DND-41 (cell line): ENCODE results near the gene TEX10.

Source experiments
- ATAC-seq: fragments of 200-7000 bp; cut with Tn5 transposase; 3 replicates; pipeline ENCODE4 v1.9.1; 2021; ENCODE audit warnings: low read depth; ENCODE audit not compliant: insufficient read depth
- DNase-seq: peaks from one replicate; pipeline ENCODE4 v3.0.0-alpha.2; 2020
- H2AFZ ChIP-seq: 2 replicates; pipeline ENCODE4 v1.6.0; 2012; ENCODE audit warnings: low read depth, low read length
- H3K27ac ChIP-seq: 2 replicates; pipeline ENCODE4 v1.5.1; 2012; ENCODE audit warnings: low read length, inconsistent platforms
- H3K27me3 ChIP-seq: fragments of 200-600 bp; sonication (generic); 2 replicates; pipeline ENCODE4 v1.6.0; 2012; ENCODE audit warnings: low read length, mild to moderate bottlenecking, inconsistent platforms; ENCODE audit not compliant: insufficient read depth, poor library complexity
- H3K36me3 ChIP-seq: 2 replicates; pipeline ENCODE4 v1.5.1; 2012; ENCODE audit warnings: low read length, inconsistent platforms; ENCODE audit not compliant: insufficient read depth
- H3K4me1 ChIP-seq: 2 replicates; pipeline ENCODE4 v1.5.1; 2012; ENCODE audit warnings: mild to moderate bottlenecking, low read length; ENCODE audit not compliant: insufficient read depth
- H3K4me2 ChIP-seq: 2 replicates; pipeline ENCODE4 v1.6.0; 2012; ENCODE audit warnings: mild to moderate bottlenecking, moderate library complexity, low read length, inconsistent platforms; ENCODE audit not compliant: insufficient read depth
- H3K4me3 ChIP-seq, 2 experiments: fragments of 200-600 bp in 1 of 2; shearing (Covaris generic) in 1 of 2; 2 replicates each; pipeline ENCODE4 v1.5.1; 2012 to 2016; ENCODE audit warnings: inconsistent platforms in 2 of 2, low read length in 2 of 2, mild to moderate bottlenecking in 2 of 2, low read depth in 1 of 2, moderate library complexity in 1 of 2
- H3K79me2 ChIP-seq: 2 replicates; pipeline ENCODE4 v1.6.0; 2012; ENCODE audit warnings: low read length, inconsistent platforms; ENCODE audit not compliant: insufficient read depth
- H3K9ac ChIP-seq: 2 replicates; pipeline ENCODE4 v1.6.0; 2012; ENCODE audit warnings: low read depth, mild to moderate bottlenecking, inconsistent platforms, low read length, moderate library complexity
- H3K9me3 ChIP-seq: 2 replicates; pipeline ENCODE4 v1.5.1; 2012; ENCODE audit warnings: low read length, moderate library complexity, mild to moderate bottlenecking, inconsistent platforms; ENCODE audit not compliant: insufficient read depth, severe bottlenecking
- H4K20me1 ChIP-seq: 2 replicates; pipeline ENCODE4 v1.6.0; 2012; ENCODE audit warnings: low read length; ENCODE audit not compliant: insufficient read depth
- CTCF ChIP-seq: IDR thresholded peaks from 2 replicates; pipeline ENCODE4 v1.5.1; 2012; ENCODE audit warnings: borderline replicate concordance, low read length, moderate library complexity, mild to moderate bottlenecking; ENCODE audit not compliant: poor library complexity, severe bottlenecking; ENCODE audit errors: extremely low read depth
- EZH2 ChIP-seq: IDR thresholded peaks from 3 replicates; pipeline ENCODE4 v1.6.1; 2012; ENCODE audit warnings: borderline replicate concordance, low read depth, mild to moderate bottlenecking, moderate library complexity, low read length, inconsistent platforms; ENCODE audit not compliant: severe bottlenecking

Gene TEX10

DNA sequence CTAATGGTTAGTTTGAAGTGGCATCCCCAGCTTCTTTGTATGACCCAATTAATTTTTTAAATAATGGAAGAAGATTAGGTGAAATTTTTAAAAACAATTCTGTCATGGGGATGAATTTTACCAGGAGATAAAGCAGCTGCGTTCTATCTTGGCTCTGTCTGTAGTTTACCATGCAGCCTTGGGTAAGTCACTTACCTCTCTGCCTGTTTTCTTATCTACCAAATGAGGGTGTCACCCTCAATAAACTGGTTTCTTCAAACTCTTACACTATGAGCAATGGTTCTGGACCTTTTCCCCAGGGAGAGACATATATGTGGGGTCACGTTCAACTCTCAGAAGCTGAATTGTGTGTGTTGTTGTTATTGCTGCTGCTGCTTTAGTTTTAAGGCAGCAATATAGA is 71.7 kb downstream of the TEX10 start:
- no peak overlapping the region for H3K27ac ChIP-seq
- TF ChIP-seq EZH2, result no peak
- TF ChIP-seq CTCF, result no peak
- ATAC-seq (no peak), DNase-seq (no peak)
- no peaks in the 10 kb centered on the region for H3K27me3 ChIP-seq
- no peak overlapping the region for H2AFZ ChIP-seq
- H3K4me1 ChIP-seq, result no peaks in the 10 kb centered on the region
- peaks cover 18% of the 10 kb centered on the region; the same call in 1 of the 2 replicates for H3K36me3 ChIP-seq
- no peaks in the 10 kb centered on the region for H3K9me3 ChIP-seq
- no peak overlapping the region for H3K4me3 ChIP-seq
- no peaks in the 10 kb centered on the region for H3K79me2 ChIP-seq
- H3K9ac ChIP-seq, result no peak overlapping the region
- no peaks in the 10 kb centered on the region for H4K20me1 ChIP-seq
- H3K4me2 ChIP-seq, result no peak overlapping the region

DNA sequence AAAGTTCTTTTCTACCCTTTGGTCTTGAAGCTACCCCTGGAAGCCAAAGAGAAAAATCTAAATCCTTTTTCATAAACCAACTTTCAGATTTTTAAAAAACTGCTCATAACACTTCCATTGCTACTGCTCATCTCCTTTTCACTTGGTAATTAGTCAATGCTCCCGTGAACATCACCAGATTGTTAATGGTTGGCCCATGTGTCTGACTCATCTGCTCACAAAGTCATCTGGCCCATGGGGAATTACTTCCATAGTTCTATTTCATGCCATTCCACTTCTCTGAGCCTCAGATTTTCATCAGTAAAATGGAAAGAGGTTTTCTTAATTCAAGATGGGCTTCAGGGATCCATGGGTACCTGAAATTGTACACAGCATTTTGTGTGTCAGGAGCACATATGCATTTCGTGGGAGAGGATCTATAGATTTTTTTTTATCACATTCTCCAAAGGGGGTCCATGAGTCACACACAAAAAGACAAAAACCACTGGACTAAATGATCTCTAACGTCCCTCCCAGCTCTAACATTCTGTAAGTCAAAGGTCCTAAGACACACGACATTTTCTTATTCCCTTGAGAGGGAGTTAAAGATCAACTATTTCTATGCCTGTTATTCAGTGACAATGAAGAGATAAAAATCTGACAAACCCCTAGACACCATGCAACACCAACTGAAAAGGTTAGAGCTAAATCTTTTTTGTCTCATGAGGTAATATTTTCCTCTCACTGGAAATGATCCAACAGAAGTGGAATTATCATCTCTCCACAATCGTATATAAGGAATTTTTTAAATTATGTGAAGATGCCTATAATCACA is 75.4 kb downstream of the TEX10 start:
- no peak overlapping the region for H3K9ac ChIP-seq
- no peak overlapping the region for H3K4me2 ChIP-seq
- H3K27ac ChIP-seq, result no peak overlapping the region
- H3K79me2 ChIP-seq, result no peaks in the 10 kb centered on the region
- no peaks in the 10 kb centered on the region for H3K4me1 ChIP-seq
- no peaks in the 10 kb centered on the region for H3K9me3 ChIP-seq
- no peak overlapping the region for H3K4me3 ChIP-seq
- no peaks in the 10 kb centered on the region for H3K27me3 ChIP-seq
- no peaks in the 10 kb centered on the region for H4K20me1 ChIP-seq
- no peak for DNase-seq
- no peak overlapping the region for H2AFZ ChIP-seq
- ATAC-seq, result no peak
- TF ChIP-seq EZH2 (no peak), CTCF (no peak)
- H3K36me3 ChIP-seq, result peaks cover 4% of the 10 kb centered on the region; the same call in 1 of the 2 replicates

GRCh38 chr9:100269656-100270055 is 83.1 kb downstream of the TEX10 start:
- no peak overlapping the region for H3K9ac ChIP-seq
- H3K9me3 ChIP-seq, result no peaks in the 10 kb centered on the region
- no peaks in the 10 kb centered on the region for H3K27me3 ChIP-seq
- no peak for TF ChIP-seq CTCF
- no peak for TF ChIP-seq EZH2
- H4K20me1 ChIP-seq, result no peaks in the 10 kb centered on the region
- no peak overlapping the region for H2AFZ ChIP-seq
- no peak for ATAC-seq
- no peaks in the 10 kb centered on the region for H3K4me1 ChIP-seq
- H3K4me2 ChIP-seq, result no peak overlapping the region
- peaks cover 12% of the 10 kb centered on the region; the same call in 1 of the 2 replicates for H3K36me3 ChIP-seq
- H3K79me2 ChIP-seq, result no peaks in the 10 kb centered on the region
- no peak for DNase-seq
- H3K4me3 ChIP-seq, result no peak overlapping the region
- H3K27ac ChIP-seq, result no peak overlapping the region
